ENCODE measurements around the gene DNTTIP2.
"Not testable (repeated sequence)": the region's sequence is repeated elsewhere in the genome, so short reads cannot be mapped to it uniquely, and the experiment has no call there.

DNTTIP2 gene, protein sequence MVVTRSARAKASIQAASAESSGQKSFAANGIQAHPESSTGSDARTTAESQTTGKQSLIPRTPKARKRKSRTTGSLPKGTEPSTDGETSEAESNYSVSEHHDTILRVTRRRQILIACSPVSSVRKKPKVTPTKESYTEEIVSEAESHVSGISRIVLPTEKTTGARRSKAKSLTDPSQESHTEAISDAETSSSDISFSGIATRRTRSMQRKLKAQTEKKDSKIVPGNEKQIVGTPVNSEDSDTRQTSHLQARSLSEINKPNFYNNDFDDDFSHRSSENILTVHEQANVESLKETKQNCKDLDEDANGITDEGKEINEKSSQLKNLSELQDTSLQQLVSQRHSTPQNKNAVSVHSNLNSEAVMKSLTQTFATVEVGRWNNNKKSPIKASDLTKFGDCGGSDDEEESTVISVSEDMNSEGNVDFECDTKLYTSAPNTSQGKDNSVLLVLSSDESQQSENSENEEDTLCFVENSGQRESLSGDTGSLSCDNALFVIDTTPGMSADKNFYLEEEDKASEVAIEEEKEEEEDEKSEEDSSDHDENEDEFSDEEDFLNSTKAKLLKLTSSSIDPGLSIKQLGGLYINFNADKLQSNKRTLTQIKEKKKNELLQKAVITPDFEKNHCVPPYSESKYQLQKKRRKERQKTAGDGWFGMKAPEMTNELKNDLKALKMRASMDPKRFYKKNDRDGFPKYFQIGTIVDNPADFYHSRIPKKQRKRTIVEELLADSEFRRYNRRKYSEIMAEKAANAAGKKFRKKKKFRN

DNA sequence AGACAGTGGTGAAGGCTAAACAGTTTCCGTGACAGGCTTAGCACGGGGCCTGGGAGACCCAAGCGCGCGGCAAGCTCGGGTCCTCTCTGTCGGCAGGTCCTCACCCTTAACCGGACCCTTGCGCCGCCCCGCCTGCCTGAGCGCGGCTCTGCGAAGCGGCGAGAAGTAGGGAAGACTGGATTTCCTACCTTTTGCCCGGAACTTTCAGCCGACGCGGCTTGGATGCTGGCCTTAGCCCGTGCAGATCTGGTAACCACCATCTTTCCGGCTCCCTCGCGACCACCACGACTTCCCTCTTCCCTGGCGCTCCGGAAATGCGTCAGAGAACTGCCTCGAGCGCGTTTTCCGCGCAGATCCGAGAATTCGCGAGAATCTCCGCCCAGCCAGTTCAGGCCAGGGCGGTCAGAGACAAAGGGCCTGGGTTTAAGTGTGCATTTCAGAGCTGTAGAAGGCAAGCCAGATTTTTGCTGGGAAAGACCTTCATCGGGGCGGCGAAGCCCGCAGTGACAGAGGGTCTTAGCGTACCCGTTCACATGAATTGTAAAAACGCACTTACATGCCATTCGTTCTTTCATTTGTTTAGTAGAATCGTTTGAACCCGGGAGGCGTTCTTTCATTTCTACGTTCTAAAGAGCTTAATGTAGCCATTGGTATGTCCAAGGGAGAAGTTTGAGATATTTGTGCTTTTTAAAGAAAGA is at the start of gene DNTTIP2:
Gene DNTTIP2 (minus strand): TSS at position 318 of the 698 bp plus-strand sequence. CDS start 58 bp downstream, at position 260.
- peak within 1 kb of the TSS; percentile 68 for H3K4me3 ChIP-seq (ENCODE audit: low read depth, low read length)
- no peak for TF ChIP-seq CTCF (IDR thresholded peaks at IDR 0.05; ENCODE audit: insufficient read depth, low read depth, low read length, missing control alignments)
- DNase-seq (ENCODE audit: low read depth) = peak; percentile 92

GRCh38 chr1:93925206-93925605 is 46.2 kb upstream of the DNTTIP2 start:
- no peak overlapping the region for H3K4me3 ChIP-seq (ENCODE audit: low read depth, low read length)
- no peak for TF ChIP-seq CTCF (IDR thresholded peaks at IDR 0.05; ENCODE audit: insufficient read depth, low read depth, low read length, missing control alignments)
- no peak for DNase-seq (ENCODE audit: low read depth)

GRCh38 chr1:93919780-93920179 is 40.8 kb upstream of the DNTTIP2 start:
- TF ChIP-seq CTCF (IDR thresholded peaks at IDR 0.05; ENCODE audit: insufficient read depth, low read depth, low read length, missing control alignments) = no peak
- DNase-seq (ENCODE audit: low read depth) = no peak
- H3K4me3 ChIP-seq (ENCODE audit: low read depth, low read length) = no peak overlapping the region

DNA sequence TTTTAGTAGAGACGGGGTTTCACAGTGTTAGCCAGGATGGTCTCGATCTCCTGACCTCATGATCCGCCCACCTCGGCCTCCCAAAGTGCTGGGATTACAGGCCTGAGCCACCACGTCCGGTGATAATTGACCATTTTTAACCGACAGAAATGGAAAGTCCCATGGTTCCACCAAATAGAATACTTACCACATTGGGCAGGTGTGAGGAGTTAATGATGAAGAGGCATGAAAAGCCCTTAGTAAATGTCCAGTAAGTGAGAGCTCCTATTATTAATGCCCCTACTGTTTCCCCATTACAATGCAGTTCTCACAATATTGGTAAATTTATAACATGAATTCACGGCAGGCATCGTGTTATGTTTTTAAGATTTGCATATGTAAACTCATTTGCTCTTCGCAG is 38.3 kb upstream of the DNTTIP2 start:
- no peak for TF ChIP-seq CTCF (IDR thresholded peaks at IDR 0.05; ENCODE audit: insufficient read depth, low read depth, low read length, missing control alignments)
- H3K4me3 ChIP-seq (ENCODE audit: low read depth, low read length) = no peak overlapping the region
- DNase-seq (ENCODE audit: low read depth) = no peak

DNA sequence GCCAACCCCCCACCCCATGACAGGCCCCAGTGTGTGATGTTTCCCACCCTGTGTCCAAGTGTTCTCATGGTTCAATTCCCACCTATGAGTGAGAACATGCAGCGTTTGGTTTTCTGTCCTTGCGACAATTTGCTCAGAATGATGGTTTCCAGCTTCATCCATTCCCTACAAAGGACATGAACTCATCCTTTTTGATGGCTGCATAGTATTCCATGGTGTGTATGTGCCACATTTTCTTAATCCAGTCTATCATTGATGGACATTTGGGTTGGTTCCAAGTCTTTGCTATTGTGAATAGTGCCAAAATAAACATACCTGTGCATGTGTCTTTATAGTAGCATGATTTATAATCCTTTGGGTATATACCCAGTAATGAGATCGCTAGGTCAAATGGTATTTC is 31.9 kb upstream of the DNTTIP2 start:
- H3K4me3 ChIP-seq (ENCODE audit: low read depth, low read length); DNase-seq (ENCODE audit: low read depth): not testable (repeated sequence)

DNA sequence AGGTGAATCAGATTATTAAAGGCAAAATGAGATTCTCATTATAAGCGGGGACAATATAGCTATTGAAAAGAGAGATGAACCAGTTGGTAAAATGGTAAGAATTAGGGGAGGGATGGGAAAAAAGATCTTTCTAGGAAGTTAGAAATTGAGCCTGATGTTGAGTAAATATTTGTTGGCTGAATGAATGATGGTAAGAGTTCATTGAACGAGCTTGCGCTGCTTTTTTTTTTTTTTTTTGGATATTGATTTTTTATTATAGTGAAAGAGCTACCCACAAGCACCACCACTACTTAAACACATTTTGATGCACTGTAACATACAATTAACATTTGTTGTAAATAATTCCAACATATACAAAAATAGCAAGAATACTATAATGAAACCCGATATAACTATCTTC is 31.3 kb upstream of the DNTTIP2 start:
- no peak overlapping the region for H3K4me3 ChIP-seq (ENCODE audit: low read depth, low read length)
- TF ChIP-seq CTCF (IDR thresholded peaks at IDR 0.05; ENCODE audit: insufficient read depth, low read depth, low read length, missing control alignments) = no peak
- DNase-seq (ENCODE audit: low read depth) = no peak
